ENCODE measurements around the gene FAM217A. TPM values are rescaled to one million over a fixed set of nuclear protein-coding genes. Genes with fewer than 3 reads are reported as not detected.

Gene FAM217A
- total RNA-seq, 1 donor from 2014 or later: not detected

GRCh38 chr6:4020822-4021132 is 58.2 kb downstream of the FAM217A start:
- no peak for FAIRE-seq
- Histone ChIP-seq H3K27me3 (ENCODE audit: control insufficient read depth, insufficient read depth, low read length) (no peaks in the 10 kb centered on the region), H3K4me3 (ENCODE audit: low read depth, low read length) (peak overlapping the region; percentile 98), H3K36me3 (ENCODE audit: control insufficient read depth, insufficient read depth, low read length) (no peaks in the 10 kb centered on the region)
- TF ChIP-seq, protein P1, sequence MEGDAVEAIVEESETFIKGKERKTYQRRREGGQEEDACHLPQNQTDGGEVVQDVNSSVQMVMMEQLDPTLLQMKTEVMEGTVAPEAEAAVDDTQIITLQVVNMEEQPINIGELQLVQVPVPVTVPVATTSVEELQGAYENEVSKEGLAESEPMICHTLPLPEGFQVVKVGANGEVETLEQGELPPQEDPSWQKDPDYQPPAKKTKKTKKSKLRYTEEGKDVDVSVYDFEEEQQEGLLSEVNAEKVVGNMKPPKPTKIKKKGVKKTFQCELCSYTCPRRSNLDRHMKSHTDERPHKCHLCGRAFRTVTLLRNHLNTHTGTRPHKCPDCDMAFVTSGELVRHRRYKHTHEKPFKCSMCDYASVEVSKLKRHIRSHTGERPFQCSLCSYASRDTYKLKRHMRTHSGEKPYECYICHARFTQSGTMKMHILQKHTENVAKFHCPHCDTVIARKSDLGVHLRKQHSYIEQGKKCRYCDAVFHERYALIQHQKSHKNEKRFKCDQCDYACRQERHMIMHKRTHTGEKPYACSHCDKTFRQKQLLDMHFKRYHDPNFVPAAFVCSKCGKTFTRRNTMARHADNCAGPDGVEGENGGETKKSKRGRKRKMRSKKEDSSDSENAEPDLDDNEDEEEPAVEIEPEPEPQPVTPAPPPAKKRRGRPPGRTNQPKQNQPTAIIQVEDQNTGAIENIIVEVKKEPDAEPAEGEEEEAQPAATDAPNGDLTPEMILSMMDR (IDR thresholded peaks at IDR 0.05; ENCODE audit: insufficient read depth, low read length, severe bottlenecking): no peak
- no peak for DNase-seq (ENCODE audit: low read depth)

- FAIRE-seq (no peak), DNase-seq (ENCODE audit: low read depth) (no peak)
- H3K36me3 ChIP-seq (ENCODE audit: control insufficient read depth, insufficient read depth, low read length): no peaks in the 10 kb centered on the region
- H3K27me3 ChIP-seq (ENCODE audit: control insufficient read depth, insufficient read depth, low read length): no peaks in the 10 kb centered on the region
- H3K4me3 ChIP-seq (ENCODE audit: low read depth, low read length): peak overlapping the region; percentile 88
- TF ChIP-seq, protein P1 (IDR thresholded peaks at IDR 0.05; ENCODE audit: insufficient read depth, low read length, severe bottlenecking): no peak
Measured at GRCh38 chr6:4018924-4019236, 60.1 kb downstream of the FAM217A start.

Other genes with a start within 250 kb of the FAM217A start
- 6.0 and 10.3 TPM in 2 replicates for gene FAM50B, start 229.8 kb downstream of the FAM217A start, total RNA-seq
- 23.4 and 26.3 TPM in 2 replicates for gene ECI2, start 56.4 kb upstream of the FAM217A start, total RNA-seq

All from bronchial epithelial cell (primary cell).